HepG2 (cell line): ENCODE measurements around the gene PDPK1. TPM values are rescaled to one million over a fixed set of nuclear protein-coding genes. Genes with fewer than 3 reads are reported as not detected.

Experiments
- FOXK2 ChIP-seq: fragments of 450-650 bp; IDR thresholded peaks from 2 replicates; pipeline ENCODE4 v1.6.1; 2016
- GPN1 ChIP-seq: sonication (generic); formaldehyde crosslinking; IDR thresholded peaks from 2 replicates; pipeline ENCODE4 v1.5.1; 2020; ENCODE audit warnings: missing genetic modification reagents, borderline replicate concordance
- KAT2B ChIP-seq: fragments of 150-350 bp; IDR thresholded peaks from 2 replicates; pipeline ENCODE4 v1.6.1; 2014; ENCODE audit warnings: low read depth, low read length, borderline replicate concordance
- MLXIP ChIP-seq: sonication (generic); formaldehyde crosslinking; IDR thresholded peaks from 2 replicates; pipeline ENCODE4 v1.9.0; 2021; ENCODE audit warnings: missing genetic modification reagents, borderline replicate concordance
- MXD3 ChIP-seq: IDR thresholded peaks from 2 replicates; pipeline ENCODE4 v1.6.1; 2016; ENCODE audit warnings: mild to moderate bottlenecking, missing biosample characterization, missing genetic modification reagents
- PBX3 ChIP-seq: sonication (generic); formaldehyde crosslinking; IDR thresholded peaks from 2 replicates; pipeline ENCODE4 v1.8.1; 2023; ENCODE audit warnings: missing genetic modification reagents, inconsistent platforms, borderline replicate concordance
- REST ChIP-seq, 2 experiments: IDR thresholded peaks; 2 replicates each; pipeline ENCODE4 v1.6.1; 2011 to 2012; ENCODE audit warnings: low read length in 2 of 2, borderline replicate concordance in 1 of 2, low read depth in 1 of 2, mild to moderate bottlenecking in 1 of 2, moderate library complexity in 1 of 2
- SOX13 ChIP-seq, 3 experiments: fragments of 450-650 bp in 1 of 3; sonication (generic) in 1 of 3; formaldehyde crosslinking in 1 of 3; IDR thresholded peaks in 2 of 3; conservative IDR thresholded peaks in 1 of 3; 2 replicates each; pipeline versions ENCODE4 v1.5.0 to v1.6.1; 2016 to 2020; ENCODE audit warnings: antibody characterized with exemption in 1 of 3, mild to moderate bottlenecking in 1 of 3, missing compliant biosample characterization in 1 of 3, missing genetic modification reagents in 1 of 3, moderate library complexity in 1 of 3
- ZBED4 ChIP-seq: sonication (generic); formaldehyde crosslinking; IDR thresholded peaks from 2 replicates; pipeline ENCODE4 v1.4.0; 2020; ENCODE audit warnings: missing genetic modification reagents, borderline replicate concordance
- ZNF282 ChIP-seq: fragments of 450-650 bp; IDR thresholded peaks from 2 replicates; pipeline ENCODE4 v1.6.1; 2018; ENCODE audit not compliant: partially characterized antibody
- ZNF496 ChIP-seq: sonication (generic); formaldehyde crosslinking; IDR thresholded peaks from 2 replicates; pipeline ENCODE4 v1.8.1; 2023; ENCODE audit warnings: mild to moderate bottlenecking, moderate library complexity, missing genetic modification reagents; ENCODE audit not compliant: insufficient replicate concordance
- ZSCAN25 ChIP-seq: sonication (generic); formaldehyde crosslinking; IDR thresholded peaks from 2 replicates; pipeline ENCODE4 v1.8.0; 2022; ENCODE audit warnings: mild to moderate bottlenecking, missing genetic modification reagents
- polyA plus RNA-seq, 8 experiments: library from polyadenylated mRNA; depleted of rRNA in 3 of 8; stranded (reverse) in 7 of 8; unstranded in 1 of 8; fragments of >200 nt; fragmentation: Illumina TruSeq in 4 of 8; extraction: Trizol in 4 of 8; gene quantifications; 2 replicates each; pipeline versions ENCODE4 v1.2.1 to v1.2.3, GENCODE V29; 2011 to 2016; ENCODE audit warnings: low read depth in 4 of 8, missing spikeins in 1 of 8, mixed read lengths in 1 of 8; ENCODE audit not compliant: insufficient read depth in 1 of 8
- total RNA-seq, 5 experiments: library from RNA; depleted of rRNA; stranded (reverse); fragments of >200 nt; fragmentation: Illumina TruSeq; extraction: Trizol; gene quantifications; 2 replicates each; pipeline ENCODE4 v1.2.3, GENCODE V29; 2016; ENCODE audit warnings: low read depth in 1 of 5

The PDPK1 gene
- total and polyA plus RNA-seq, 2 of the 13 experiments (the other 11 are each of a cell fraction or from before 2014, with no cell fraction given): 59.6 to 129 TPM

- no peak for TF ChIP-seq GPN1 (CRISPR knock-in tag)
- TF ChIP-seq SOX13 (IDR thresholded peaks at IDR 0.05): no peak
- TF ChIP-seq SOX13 (CRISPR knock-in tag; conservative IDR thresholded peaks at IDR 0.05 in 1 of 2, IDR thresholded peaks at IDR 0.05 in 1 of 2): no peak
- no peak for TF ChIP-seq MLXIP (CRISPR knock-in tag)
- TF ChIP-seq ZNF496 (CRISPR knock-in tag): no peak
- no peak; the same call in 1 of the 2 replicates for TF ChIP-seq ZSCAN25 (CRISPR knock-in tag)
- TF ChIP-seq FOXK2: no peak
- no peak for TF ChIP-seq PBX3 (CRISPR knock-in tag)
- 0 out of 2 replicates have a peak, but pooled peaks have one; percentile 24 for TF ChIP-seq MXD3
- TF ChIP-seq ZBED4 (CRISPR knock-in tag): peak; percentile 55; the same call in 1 of the 2 replicates
- no peak for TF ChIP-seq KAT2B
- no peak for TF ChIP-seq ZNF282
- peak in 1 of 2 experiments; percentile 41; a peak in 1 of 4 replicates for TF ChIP-seq REST (IDR thresholded peaks at IDR 0.05; ENCODE audit: borderline replicate concordance in 1 of 2, low read depth in 1 of 2, low read length in 2 of 2)
Measured at GRCh38 chr16:2513405-2514332, 24.2 kb upstream of the PDPK1 start, which contains the start of gene ATP6V0C (continued).
